GM20431 (cell line): Measurements from ENCODE around the gene CTNND2.
"Not testable (repeated sequence)": the region's sequence is repeated elsewhere in the genome, so short reads cannot be mapped to it uniquely, and the experiment has no call there.

Source experiments
- in situ Hi-C: fragments of 300-500 bp; cut with MseI, MboI; formaldehyde crosslinking; loops from one replicate; pipeline ENCODE4 v1.15.0; 2020; ENCODE audit warnings: low sequenced_read_pairs; ENCODE audit not compliant: unreplicated experiment

CTNND2 gene

DNA sequence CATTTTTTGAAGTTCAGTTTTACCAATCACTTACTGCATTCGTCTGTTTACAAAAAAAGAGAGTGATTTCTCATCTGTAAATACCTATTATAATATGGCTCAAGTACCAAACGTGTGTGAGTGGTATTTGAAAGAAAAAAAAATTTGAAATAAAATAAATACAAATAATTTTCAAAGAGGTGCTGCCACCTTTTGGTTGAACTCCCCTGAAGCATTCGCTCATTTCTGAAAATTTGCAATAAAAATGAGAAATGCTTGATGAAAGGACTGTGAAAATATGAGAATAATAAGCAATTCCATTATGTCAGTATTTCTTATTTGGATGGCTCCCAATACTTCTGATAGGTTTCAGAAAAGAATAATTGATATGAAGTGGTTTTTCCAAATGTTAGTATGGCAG is 409.9 kb downstream of the CTNND2 start:
- in situ Hi-C loops = no loop called here

DNA sequence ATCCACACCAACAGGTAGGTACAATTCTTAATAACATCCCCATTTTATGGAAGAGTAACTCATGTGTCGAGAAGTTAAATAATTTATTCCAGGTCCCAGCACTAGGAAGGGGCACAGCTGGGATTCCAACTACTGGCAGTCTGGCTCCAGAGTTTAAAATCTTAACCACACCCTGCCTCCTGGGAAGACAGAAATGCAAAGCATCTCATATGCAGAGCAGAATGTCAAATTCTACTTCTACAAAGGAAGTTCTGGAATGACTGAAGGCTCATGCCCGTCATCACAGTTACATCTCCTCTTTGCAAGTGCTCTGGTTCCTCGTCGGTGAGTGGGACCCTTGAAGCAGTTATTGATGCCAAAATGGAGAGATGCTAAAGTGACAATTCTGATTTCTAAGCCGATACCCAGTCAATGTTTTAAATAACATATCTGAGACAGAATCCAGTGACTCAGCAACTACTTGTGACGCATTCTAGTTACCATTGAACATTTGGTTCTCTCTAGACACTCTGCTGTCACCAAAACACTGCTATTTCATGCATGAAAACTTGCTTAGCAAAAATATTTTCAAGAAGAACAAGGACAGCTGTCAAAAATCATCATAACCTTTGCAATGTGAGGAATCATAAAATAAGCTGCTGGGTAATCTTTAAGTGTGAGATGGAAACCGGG is 412.7 kb downstream of the CTNND2 start:
- in situ Hi-C loops = no loop called here

DNA sequence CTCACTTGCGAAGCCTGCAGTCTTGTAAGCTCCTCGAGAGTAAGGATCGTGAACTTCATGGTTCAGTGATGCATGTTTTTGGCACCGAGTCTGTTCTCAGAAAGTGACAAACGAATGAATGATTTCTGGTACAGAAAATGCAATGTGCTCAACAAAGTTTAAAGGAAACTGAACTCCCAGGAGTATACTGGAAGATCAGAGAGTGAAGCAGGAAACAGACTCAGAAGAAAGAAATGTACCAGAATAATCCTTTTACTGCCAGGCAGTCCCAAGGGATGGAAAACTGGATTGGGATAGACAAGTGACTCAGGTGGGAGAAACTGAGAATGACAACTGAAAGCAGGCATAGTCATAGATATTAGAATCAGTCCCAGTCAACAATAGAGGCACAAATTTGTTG is 420.6 kb downstream of the CTNND2 start:
- in situ Hi-C loops = no loop called here

DNA sequence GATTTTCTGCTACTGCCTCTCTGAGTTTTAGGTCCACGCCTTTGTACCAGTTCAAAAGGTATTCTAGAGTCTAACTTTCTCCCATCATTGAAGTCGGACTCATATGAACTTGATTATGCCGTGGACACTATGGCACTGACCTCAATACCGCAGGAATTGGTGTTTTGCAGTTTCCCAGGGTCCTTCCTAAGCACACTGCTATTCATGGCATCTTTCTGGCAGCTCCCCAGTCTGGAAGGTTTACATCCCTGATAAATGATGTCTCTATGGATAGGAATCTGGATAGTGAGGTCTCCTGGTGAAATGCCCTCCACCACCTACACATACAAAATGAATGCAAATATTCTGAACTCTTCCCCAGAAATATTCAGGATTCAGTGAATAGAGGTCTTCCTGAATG is 422.2 kb downstream of the CTNND2 start:
- in situ Hi-C loops = no loop called here

- in situ Hi-C loops = no loop called here
Measured at GRCh38 chr5:11477786-11478185, 426.5 kb downstream of the CTNND2 start.

- in situ Hi-C loops = no loop called here
Measured at GRCh38 chr5:11476866-11477265, 427.4 kb downstream of the CTNND2 start.

GRCh38 chr5:11468334-11469039 is 435.8 kb downstream of the CTNND2 start:
- in situ Hi-C loops = no loop called here

DNA sequence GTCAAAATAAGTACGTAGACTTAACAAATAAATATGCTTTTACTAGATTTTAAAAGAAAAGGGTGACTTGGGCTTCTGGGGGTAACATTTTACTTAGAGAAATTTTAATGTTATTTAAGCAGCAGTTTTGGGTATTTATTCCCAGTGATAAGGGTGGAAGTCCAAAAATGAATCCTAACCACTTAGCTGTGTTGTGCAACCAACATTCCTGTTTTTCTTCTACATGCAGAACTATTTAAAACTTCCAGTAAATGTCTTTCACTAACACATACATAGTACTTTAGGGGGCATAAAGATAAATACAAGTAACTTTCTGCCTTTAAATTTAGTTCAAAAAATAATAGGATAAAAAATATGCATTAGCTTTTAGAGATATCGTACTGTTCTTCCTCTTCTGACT is 436.7 kb downstream of the CTNND2 start:
- in situ Hi-C loops = no loop called here

DNA sequence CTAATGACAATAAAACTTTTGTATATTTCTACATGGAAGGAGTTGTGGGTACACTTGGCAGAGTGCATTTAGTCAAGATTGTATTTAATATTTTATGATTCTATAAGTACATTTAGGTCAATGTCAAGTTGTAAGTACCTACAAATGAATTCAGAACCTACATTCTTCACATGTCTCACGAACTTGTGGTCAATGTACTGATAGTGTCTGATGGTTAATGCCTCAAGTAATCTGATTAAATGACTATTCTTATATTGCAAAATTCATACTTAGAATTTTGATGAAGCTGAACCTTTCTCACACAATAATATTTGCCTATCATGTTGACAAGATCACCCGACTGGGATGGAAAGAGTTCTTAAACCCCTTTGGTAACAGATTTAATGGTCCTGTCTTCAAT is 444.5 kb downstream of the CTNND2 start:
- in situ Hi-C loops = no loop called here

DNA sequence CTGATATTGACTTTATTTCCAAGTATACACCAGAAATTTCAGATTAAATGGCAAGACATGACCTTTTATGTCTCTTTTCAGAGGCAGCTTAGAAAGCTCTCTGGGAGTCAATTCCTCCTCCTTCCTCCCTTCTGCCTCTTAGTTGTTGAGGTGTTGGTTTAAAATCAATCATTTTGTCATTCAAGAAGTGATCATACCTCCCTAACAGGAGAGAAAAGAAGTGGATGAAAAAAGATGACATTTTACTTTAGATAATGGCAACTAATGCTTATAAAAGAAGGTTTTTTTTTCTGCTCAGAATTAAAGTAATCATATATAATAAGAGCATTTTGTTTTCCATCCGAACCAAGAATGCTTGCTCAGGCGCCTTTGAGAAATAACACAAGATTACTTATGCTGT is 448.7 kb downstream of the CTNND2 start:
- in situ Hi-C loops = no loop called here

GRCh38 chr5:11452852-11453251 is 451.4 kb downstream of the CTNND2 start:
- in situ Hi-C loops = no loop called here

- in situ Hi-C loops = no loop called here
Measured at GRCh38 chr5:11449966-11450365, 454.3 kb downstream of the CTNND2 start.

GRCh38 chr5:11449217-11449616 is 455.0 kb downstream of the CTNND2 start:
- in situ Hi-C loops = no loop called here

- in situ Hi-C loops = no loop called here
Measured at GRCh38 chr5:11443831-11444230, 460.4 kb downstream of the CTNND2 start.

DNA sequence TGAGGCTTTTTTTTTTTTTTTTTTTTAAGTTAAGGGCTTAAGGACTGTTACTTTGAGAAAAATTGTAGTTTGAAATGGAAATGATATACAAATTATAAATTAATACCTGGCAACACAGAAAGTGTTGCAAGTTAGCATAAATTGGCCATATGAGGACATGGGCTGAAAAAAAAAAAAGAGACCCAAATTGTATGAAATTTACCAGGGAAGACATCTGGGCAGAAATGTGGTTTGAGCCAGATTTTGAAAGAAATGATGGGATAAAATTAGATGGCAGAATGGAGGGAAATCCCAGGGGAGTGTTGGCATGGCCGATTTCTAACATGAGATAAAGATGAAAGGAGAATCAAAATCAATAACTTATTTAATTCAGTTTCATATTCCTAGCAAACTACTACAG is 472.1 kb downstream of the CTNND2 start:
- in situ Hi-C loops = no loop called here

- in situ Hi-C loops = no loop called here
Measured at GRCh38 chr5:11429254-11429653, 475.0 kb downstream of the CTNND2 start.

DNA sequence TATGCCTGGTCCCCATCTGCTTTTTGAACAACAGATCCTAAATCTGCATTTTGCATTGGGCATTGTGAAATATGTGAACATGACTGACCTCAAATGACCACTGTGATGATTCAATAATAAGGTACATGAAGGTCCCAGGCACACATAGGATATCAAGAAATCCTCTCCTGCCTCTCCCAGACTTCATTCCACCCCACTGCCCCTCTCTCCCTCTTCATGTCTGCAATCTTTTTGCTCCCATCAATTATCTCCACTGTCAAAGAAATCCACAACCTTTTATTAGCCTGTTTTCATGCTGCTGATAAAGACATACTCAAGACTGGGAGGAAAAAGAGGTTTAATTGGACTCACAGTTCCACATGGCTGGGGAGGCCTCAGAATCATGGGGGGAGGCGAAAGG is 476.7 kb downstream of the CTNND2 start:
- in situ Hi-C loops = no loop called here

DNA sequence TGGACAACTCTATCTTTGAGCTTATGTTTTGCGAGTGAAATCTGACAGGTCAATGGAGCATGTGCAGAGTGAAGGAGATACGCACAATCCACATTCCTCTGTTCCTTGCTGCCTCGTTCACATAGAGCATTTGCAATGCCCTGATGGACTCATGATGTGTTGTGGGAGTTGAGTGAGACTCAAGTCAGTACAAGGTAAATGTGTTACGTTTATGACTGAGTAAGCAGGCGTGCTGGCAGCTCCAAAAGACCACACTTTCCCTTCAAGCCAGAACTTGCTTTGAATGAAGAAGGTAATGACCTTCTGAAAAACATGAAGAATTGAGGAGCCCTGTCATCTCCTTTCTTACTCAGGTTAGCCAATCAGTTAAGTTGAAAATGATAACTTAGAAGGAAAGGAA is 477.8 kb downstream of the CTNND2 start:
- in situ Hi-C loops = no loop called here

DNA sequence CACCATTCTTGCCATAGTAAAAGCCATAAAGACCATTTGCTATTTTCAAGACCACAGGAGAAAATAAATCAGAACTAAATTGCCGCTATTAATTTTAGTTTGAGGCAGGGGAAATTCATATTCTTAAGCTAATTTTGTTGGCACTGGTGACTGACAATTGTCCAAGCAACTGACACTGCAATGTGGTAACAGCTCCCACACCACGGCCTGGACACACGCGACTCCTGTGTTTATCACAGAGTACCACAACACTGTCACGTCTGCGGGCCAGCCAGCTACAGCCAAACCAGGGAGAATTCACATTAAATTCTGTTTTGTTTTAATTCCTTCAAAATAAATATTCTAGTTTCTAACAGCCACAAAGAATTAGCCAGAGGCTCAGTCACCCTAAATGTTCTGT is 481.9 kb downstream of the CTNND2 start:
- in situ Hi-C loops = no loop called here

DNA sequence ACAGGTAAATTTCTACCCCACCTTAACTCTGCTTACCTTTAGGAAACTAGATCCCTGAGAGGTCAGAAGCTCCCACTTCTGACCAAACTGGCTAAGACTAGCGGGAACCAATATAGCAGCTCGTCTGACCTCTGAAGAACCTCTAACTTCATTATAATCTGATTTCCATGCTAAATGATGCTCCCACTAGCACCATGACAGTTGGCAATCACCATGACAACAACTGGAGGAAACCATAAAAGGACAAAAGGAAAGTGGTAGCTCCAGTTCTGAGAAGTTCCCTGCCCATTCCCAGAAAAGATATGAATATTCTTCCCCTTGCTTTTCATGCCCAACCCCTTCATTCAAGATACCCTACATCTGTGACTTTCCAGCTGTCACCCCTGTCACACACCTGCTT is 483.3 kb downstream of the CTNND2 start:
- in situ Hi-C loops = no loop called here

DNA sequence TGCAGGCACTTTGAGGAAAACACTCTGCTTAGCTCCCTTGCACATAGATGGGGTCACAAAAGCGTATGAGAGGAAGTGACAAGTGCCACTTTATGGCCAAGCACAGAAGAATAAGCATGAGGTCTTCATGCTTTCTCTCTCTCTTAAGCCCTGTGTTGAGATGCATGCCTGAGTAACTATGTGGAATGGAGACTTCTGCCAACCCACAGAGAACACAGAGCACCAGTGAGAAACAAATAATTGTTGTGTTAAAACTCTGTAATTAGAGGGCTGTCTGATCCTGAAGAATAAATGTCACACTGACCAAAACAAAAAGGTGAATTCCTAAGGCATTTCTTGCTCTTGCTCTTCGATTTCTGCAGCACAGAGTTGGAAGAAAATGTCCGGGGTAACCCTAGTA is 488.5 kb downstream of the CTNND2 start:
- in situ Hi-C loops = no loop called here

GRCh38 chr5:11414732-11415131 is 489.5 kb downstream of the CTNND2 start:
- in situ Hi-C loops = not testable (repeated sequence)
